Measurements from ENCODE around the gene FBLN2. TPM values are rescaled to one million over a fixed set of nuclear protein-coding genes. Genes with fewer than 3 reads are reported as not detected.

FBLN2 gene
- total RNA-seq, 4 donors from 2014 or later = 75.7 to 159 (median 89.8) TPM

DNA sequence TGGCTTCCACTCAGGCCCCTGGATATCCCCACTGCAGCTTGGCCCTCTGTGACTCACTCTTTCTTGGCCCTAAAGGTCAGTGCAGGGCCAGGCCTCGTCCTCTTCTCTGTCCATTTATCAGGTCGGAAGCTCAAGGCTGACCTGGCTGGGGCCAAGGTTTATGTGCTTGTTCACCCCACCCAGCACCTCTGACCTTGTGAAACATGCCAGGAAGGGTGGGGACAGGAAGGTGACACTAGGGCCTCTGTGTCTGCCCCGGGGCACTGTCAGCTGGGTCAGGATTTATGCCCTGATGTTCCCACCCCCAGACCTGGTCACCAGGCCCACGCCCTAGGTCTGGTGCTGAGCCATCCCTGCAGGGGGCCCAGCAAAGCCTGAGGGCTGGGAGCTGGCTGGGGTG, 103.8 kb downstream of the FBLN2 start:
- H3K9me3 ChIP-seq = no peaks in the 10 kb centered on the region
- peaks cover 0 to 14% of the 10 kb centered on the region in 2 donors for H3K4me1 ChIP-seq
- DNase-seq = no peak
- H3K36me3 ChIP-seq = no peaks in the 10 kb centered on the region
- 80 to 100% methylated on average over 1 to 3 of the region's 4 CpGs for WGBS, 2 donors
- TF ChIP-seq, protein P1, sequence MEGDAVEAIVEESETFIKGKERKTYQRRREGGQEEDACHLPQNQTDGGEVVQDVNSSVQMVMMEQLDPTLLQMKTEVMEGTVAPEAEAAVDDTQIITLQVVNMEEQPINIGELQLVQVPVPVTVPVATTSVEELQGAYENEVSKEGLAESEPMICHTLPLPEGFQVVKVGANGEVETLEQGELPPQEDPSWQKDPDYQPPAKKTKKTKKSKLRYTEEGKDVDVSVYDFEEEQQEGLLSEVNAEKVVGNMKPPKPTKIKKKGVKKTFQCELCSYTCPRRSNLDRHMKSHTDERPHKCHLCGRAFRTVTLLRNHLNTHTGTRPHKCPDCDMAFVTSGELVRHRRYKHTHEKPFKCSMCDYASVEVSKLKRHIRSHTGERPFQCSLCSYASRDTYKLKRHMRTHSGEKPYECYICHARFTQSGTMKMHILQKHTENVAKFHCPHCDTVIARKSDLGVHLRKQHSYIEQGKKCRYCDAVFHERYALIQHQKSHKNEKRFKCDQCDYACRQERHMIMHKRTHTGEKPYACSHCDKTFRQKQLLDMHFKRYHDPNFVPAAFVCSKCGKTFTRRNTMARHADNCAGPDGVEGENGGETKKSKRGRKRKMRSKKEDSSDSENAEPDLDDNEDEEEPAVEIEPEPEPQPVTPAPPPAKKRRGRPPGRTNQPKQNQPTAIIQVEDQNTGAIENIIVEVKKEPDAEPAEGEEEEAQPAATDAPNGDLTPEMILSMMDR (IDR thresholded peaks at IDR 0.05) = no peak
- TF ChIP-seq POLR2A (IDR thresholded peaks at IDR 0.05) = no peak
- no peak overlapping the region for H3K4me3 ChIP-seq (replicated peaks in 1 of 3)
- no peaks in the 10 kb centered on the region for H3K27me3 ChIP-seq
- H3K27ac ChIP-seq = no peak overlapping the region
- intact Hi-C loops (cut with DNase I) = loop anchor here (5.0 kb wide), 1 partner anchor 560 kb away; no protein-coding TSS in a partner anchor

DNA sequence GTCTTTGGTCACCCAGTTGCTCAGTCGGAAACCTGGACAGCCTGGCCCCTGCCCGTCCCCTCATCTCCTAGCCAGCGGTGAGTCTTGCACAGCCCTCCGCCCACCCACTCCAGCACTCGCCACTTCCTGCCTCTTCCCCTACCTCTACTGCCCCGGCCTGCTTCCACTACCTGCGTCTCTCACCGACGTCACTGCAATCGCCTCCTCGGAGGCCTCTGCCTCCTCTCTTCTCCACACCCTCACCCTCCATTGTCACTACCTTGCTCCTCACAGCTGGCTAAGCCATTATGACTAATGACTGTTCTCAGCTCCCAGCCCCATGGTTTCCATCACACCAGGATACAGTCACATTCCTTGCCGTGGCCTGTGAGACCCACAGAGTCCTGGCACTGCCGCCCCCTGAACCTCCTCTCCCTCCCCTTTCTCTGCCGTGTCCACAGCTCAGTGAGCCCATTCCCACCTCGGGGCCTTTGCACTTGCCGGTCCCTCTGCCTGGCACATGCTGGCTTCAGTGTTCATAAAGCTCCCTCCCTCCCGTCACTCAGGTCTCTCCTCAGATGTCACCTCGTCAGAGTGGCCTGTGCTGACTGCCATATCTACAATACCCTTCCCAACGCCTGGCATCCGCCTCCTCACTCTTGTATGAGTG, 104.8 kb downstream of the FBLN2 start:
- no peak for TF ChIP-seq POLR2A (IDR thresholded peaks at IDR 0.05)
- TF ChIP-seq, protein P1 (IDR thresholded peaks at IDR 0.05) = no peak
- no peak overlapping the region for H3K27ac ChIP-seq
- DNase-seq = no peak
- WGBS, 2 donors = 89% methylated on average over 20 of the region's 20 CpGs
- H3K36me3 ChIP-seq = no peaks in the 10 kb centered on the region
- no peak overlapping the region for H3K4me3 ChIP-seq (replicated peaks in 1 of 3)
- H3K27me3 ChIP-seq = no peaks in the 10 kb centered on the region
- H3K4me1 ChIP-seq = peaks cover 0 to 10% of the 10 kb centered on the region in 2 donors
- intact Hi-C loops (cut with DNase I) = loop anchor here (5.0 kb wide), 1 partner anchor 561 kb away; no protein-coding TSS in a partner anchor
- H3K9me3 ChIP-seq = no peaks in the 10 kb centered on the region

DNA sequence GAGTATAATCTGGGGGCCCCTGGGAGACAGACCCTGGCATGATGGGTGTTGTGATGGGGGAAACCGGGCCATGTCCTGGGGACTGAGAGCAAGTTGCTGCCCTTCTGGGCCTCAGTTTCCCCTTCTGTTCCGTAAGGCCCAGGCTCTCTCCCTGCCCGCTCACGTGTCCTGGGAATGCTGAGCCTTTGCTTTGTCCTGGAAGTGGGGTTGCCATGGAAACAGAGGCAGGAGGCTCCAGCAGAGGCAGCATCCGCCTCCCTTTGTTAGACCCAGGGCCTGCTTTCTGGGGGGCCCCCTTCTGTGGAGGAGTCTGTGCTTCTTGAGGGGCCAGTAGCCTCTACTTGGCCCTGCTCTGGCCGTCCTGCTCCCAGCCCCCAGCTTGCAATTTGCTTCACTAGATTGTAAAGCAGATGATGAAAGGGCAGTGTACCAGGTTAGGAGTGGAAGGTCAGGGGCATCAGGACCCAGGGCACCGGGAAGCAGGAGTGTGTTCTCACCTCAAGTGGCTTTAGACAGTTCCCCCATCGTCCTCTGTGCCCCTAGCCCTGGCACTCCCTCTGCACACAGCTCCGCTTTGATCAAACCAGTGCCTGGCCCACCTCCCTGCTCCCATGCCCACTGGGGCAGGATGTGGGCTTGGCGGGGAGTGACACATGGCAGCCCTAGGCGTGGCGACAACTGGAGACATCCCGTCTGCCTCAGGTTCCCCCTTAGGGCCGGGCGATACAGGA, 105.6 kb downstream of the FBLN2 start:
- DNase-seq = no peak
- Histone ChIP-seq H3K9me3 (no peaks in the 10 kb centered on the region), H3K27ac (no peak overlapping the region), H3K4me1 (peaks cover 0 to 10% of the 10 kb centered on the region in 2 donors), H3K36me3 (no peaks in the 10 kb centered on the region), H3K4me3 (replicated peaks in 1 of 3) (no peak overlapping the region), H3K27me3 (no peaks in the 10 kb centered on the region)
- 71 to 86% methylated on average over 7 to 11 of the region's 15 CpGs for WGBS, 2 donors
- intact Hi-C loops (cut with DNase I) = loop anchor here (5.0 kb wide), 2 partner anchors 233 to 562 kb away; no protein-coding TSS in a partner anchor
- no peak for TF ChIP-seq POLR2A (IDR thresholded peaks at IDR 0.05)
- TF ChIP-seq, protein P1 (IDR thresholded peaks at IDR 0.05) = no peak

DNA sequence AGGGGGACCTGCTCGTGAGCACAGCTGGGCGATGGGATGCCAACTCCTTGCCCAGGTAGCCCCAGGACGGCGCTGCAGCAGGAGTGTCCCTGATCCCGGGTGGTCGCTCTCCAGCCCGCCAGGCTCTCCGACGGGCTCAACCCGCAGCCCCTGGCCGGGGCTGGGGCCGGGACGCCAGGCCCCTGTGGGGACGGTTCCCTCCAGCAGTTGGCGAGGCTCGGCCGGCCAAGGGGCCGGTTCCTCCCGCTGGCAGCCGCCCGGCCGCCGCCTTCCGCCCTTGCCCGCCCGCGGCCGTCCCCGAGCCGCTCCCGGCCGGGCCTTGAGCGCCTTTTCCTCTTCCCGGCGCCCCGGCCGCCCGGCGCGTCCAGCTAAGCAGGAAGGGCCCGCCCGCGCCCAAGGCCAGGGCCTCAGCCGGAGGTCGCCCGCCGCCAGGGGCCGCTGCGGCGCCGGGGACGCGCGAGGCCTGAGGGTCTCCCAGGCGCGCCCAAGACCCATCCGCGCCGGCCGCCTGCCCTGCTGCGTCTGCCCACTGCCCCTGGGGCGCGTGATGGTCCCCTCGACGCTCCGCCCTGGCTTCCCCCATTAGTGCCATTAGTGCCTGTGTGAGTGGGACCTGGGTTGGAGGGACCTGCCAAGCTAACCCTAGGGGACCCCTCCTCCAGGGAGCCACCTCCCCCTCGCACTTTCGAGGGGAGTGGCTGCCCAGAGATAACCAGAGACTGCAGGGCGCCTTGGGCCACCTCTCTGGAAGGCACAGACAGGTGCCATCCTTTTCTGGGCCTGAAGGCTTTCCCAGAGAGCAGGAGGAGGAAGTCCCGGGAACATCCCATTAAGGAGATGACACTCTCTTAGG, 106.4 kb downstream of the FBLN2 start:
- 12 to 19% methylated on average over 8 to 13 of the region's 70 CpGs for WGBS, 2 donors
- TF ChIP-seq POLR2A (IDR thresholded peaks at IDR 0.05) = no peak
- TF ChIP-seq, protein P1 (IDR thresholded peaks at IDR 0.05) = peak in 3 of 6 experiments; percentile 40 to 69 (median 47)
- intact Hi-C loops (cut with DNase I) = loop anchor here (5.0 kb wide), 1 partner anchor 232 kb away; no protein-coding TSS in a partner anchor
- H3K27me3 ChIP-seq = no peaks in the 10 kb centered on the region
- H3K9me3 ChIP-seq = no peaks in the 10 kb centered on the region
- H3K4me3 ChIP-seq (replicated peaks in 1 of 3) = no peak overlapping the region
- H3K27ac ChIP-seq = no peak overlapping the region
- peaks cover 0 to 10% of the 10 kb centered on the region in 2 donors for H3K4me1 ChIP-seq
- no peaks in the 10 kb centered on the region for H3K36me3 ChIP-seq
- peak; percentile 31 to 35 for DNase-seq
